DMS53 treated with DMSO at 0.1 percent for 48 hours (cell line): ENCODE results near the gene BCL11B.
A peak's percentile ranks its signal among the peaks of the same experiment; 100 is the strongest.

Experiments used
- DNase-seq: peaks from one replicate; lab custom pipeline; 2025; ENCODE audit not compliant: unreplicated experiment; lab: John Stamatoyannopoulos, UW

BCL11B gene

GRCh38 chr14:99271951-99272631 lies at the start of gene BCL11B:
Gene BCL11B (minus strand): TSS chr14:99272197. CDS start chr14:99271218, 979 bp downstream.
- DNase-seq, result peak; percentile 46

- DNase-seq, result no peak
Measured at GRCh38 chr14:99321236-99321925, 49.4 kb upstream of the BCL11B start.

- DNase-seq, result no peak
Measured at GRCh38 chr14:99320621-99321235, 48.7 kb upstream of the BCL11B start.

GRCh38 chr14:99320105-99320572 lies 48.1 kb upstream of the BCL11B start:
- no peak for DNase-seq

GRCh38 chr14:99318959-99319295 lies 46.9 kb upstream of the BCL11B start:
- DNase-seq, result no peak

- DNase-seq, result no peak
Measured at GRCh38 chr14:99318091-99318958, 46.3 kb upstream of the BCL11B start.

- DNase-seq, result no peak
Measured at GRCh38 chr14:99317231-99318090, 45.5 kb upstream of the BCL11B start.

- no peak for DNase-seq
Measured at GRCh38 chr14:99316281-99317163, 44.5 kb upstream of the BCL11B start.

GRCh38 chr14:99315197-99315596 lies 43.2 kb upstream of the BCL11B start:
- DNase-seq, result no peak

GRCh38 chr14:99314623-99315022 lies 42.6 kb upstream of the BCL11B start:
- DNase-seq, result no peak

GRCh38 chr14:99313234-99313633 lies 41.2 kb upstream of the BCL11B start:
- no peak for DNase-seq

GRCh38 chr14:99312106-99312505 lies 40.1 kb upstream of the BCL11B start:
- DNase-seq, result no peak

GRCh38 chr14:99309220-99309766 lies 37.3 kb upstream of the BCL11B start:
- DNase-seq, result no peak

- DNase-seq, result no peak
Measured at GRCh38 chr14:99304208-99304607, 32.2 kb upstream of the BCL11B start.

GRCh38 chr14:99300190-99300589 lies 28.2 kb upstream of the BCL11B start:
- DNase-seq, result no peak

- no peak for DNase-seq
Measured at GRCh38 chr14:99296517-99296916, 24.5 kb upstream of the BCL11B start.

- DNase-seq, result no peak
Measured at GRCh38 chr14:99289394-99290189, 17.6 kb upstream of the BCL11B start.

- no peak for DNase-seq
Measured at GRCh38 chr14:99288948-99289347, 17.0 kb upstream of the BCL11B start.
